Keratinocyte (primary cell): Measurements from ENCODE around the gene MAP3K14.

ENCODE experiments used
- CTCF ChIP-seq, 3 experiments: IDR thresholded peaks in 1 of 3; conservative IDR thresholded peaks in 1 of 3; optimal IDR thresholded peaks in 1 of 3; 2 replicates in 2 of 3; 3 replicates in 1 of 3; pipeline versions ENCODE3 to v1.5.1; 2011; ENCODE audit warnings: low read length in 3 of 3, mild to moderate bottlenecking in 3 of 3, moderate library complexity in 2 of 3, control low read depth in 1 of 3, inconsistent platforms in 1 of 3; ENCODE audit not compliant: insufficient read depth in 2 of 3; ENCODE audit errors: extremely low read depth in 1 of 3
- EZH2 ChIP-seq: IDR thresholded peaks from one replicate; pipeline ENCODE4 v1.6.1; 2012; ENCODE audit warnings: inconsistent platforms, mild to moderate bottlenecking, low read length, moderate library complexity

GRCh38 chr17:45266372-45266926 is 50.4 kb downstream of the MAP3K14 start:
- TF ChIP-seq CTCF (optimal IDR thresholded peaks at IDR 0.05 in 1 of 3, IDR thresholded peaks at IDR 0.05 in 1 of 3, conservative IDR thresholded peaks at IDR 0.05 in 1 of 3; ENCODE audit: extremely low read depth in 1 of 3, insufficient read depth in 2 of 3, low read length in 3 of 3) (no peak), EZH2 (no peak)
